ENCODE measurements around the gene BAIAP2L2.
"Not testable (repeated sequence)": the region's sequence is repeated elsewhere in the genome, so short reads cannot be mapped to it uniquely, and the experiment has no call there.

BAIAP2L2 gene

GRCh38 chr22:38038426-38038825 is 72.1 kb downstream of the BAIAP2L2 start:
- no peak for TF ChIP-seq CTCF (IDR thresholded peaks at IDR 0.05; ENCODE audit: borderline replicate concordance, insufficient read depth, low read depth, low read length)

GRCh38 chr22:38037367-38038150 is 72.9 kb downstream of the BAIAP2L2 start:
- H3K4me3 ChIP-seq (ENCODE audit: low read depth, low read length): not testable (repeated sequence)

More at GRCh38 chr22:38038426-38038825, 72.1 kb downstream of the BAIAP2L2 start:
- H3K4me3 ChIP-seq (ENCODE audit: low read depth, low read length): no peak overlapping the region

DNA sequence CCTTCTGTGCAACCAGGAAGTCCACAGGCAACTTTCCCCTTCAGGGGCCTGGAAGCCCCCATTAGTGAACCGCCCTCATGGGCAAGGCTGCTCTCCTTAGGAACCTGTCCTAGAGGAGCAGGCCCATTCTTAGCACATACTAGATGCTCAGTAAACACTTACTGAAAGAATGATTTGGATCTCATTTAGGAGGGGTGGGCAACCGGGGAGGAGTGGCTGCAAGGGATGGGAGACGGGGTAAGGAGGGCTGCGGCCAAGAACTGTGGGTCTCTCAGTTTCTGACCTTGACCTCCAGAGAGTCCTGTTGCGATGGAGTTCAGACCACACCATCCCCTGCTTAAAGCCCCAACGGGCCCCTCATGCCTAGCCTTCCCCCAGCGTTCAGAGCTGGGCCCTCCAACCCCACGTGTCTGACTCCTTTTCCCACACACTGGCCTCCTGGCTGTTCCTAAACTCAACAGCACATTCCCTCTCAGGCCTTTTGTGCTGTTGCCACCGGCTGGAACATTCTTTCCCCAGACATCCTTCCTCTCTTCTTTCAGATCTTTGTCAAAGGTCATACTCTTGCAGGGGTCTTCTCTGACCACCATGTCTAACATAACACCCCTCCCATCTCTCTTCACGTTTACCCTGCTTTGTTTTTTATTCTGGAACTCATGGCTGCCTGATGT is 74.0 kb downstream of the BAIAP2L2 start:
- TF ChIP-seq CTCF (IDR thresholded peaks at IDR 0.05; ENCODE audit: borderline replicate concordance, insufficient read depth, low read depth, low read length): no peak
- H3K4me3 ChIP-seq (ENCODE audit: low read depth, low read length): no peak overlapping the region

DNA sequence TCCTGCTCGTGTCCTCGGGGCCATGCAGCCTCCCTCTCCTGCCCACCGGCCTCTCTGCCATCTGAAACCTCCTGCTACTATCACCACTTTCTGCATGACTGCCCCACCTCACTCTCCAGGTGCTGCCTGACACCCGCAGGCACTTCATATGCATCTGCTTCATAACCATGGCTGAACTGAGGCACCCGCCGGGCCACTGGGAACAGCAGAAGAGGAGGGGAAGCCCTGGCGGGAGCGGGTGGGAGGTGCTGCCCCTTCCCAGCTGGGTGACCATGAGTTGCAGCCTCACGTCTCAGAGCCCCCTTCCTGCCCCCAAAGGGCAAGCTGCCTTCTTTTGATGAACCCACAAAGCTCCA is 75.0 kb downstream of the BAIAP2L2 start:
- no peak overlapping the region for H3K4me3 ChIP-seq (ENCODE audit: low read depth, low read length)
- TF ChIP-seq CTCF (IDR thresholded peaks at IDR 0.05; ENCODE audit: borderline replicate concordance, insufficient read depth, low read depth, low read length): no peak

Measured in GM12875 (cell line).